NCI-H1105 (cell line): Measurements from ENCODE around the gene ACAD9.
A peak's percentile ranks its signal among the peaks of the same experiment; 100 is the strongest.
"Not testable (repeated sequence)": the region's sequence is repeated elsewhere in the genome, so short reads cannot be mapped to it uniquely, and the experiment has no call there.

Source experiments
- DNase-seq: peaks from one replicate; lab custom pipeline; 2025; lab: John Stamatoyannopoulos, UW

Gene ACAD9

DNA sequence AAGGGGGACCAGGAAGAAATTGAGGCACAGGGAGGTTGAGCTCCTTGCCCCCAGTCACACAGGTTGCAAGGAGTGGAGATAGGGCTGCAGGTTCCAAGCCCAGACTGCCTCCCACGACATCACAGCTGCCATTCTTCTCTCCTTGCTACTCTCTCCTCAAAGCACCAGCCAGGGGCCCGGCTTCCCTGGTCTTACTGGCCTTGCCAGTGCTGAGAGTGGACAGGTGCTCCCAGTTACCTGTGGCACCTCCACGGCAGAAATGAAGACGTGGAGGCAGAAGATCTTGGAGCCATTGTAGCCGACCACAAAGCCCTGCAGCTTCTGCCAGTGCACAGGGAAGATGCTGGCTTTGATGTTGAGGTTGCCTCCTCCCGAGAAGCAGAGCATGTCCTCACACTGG is 17.9 kb upstream of the ACAD9 start:
- DNase-seq: no peak

DNA sequence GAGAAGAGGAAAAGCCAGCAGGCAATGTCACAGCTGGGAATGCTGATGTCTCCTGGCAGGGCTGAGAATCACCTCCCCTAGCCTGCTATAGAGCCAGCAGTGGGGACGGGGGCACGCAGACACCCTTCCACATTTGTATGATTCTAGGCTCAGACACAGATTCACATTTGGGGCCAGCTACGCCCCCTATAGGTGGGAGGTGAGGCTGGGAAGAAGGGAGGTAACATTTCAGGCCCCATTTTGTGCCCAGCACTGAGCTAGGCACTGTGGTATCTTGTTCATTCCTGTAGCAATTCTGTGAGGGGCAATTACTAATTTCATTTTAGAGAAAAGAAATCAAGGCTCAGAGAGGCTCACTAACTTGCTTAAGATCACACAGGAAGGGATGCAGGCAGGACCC is 15.9 kb upstream of the ACAD9 start:
- no peak for DNase-seq

- no peak for DNase-seq
These were observed 15.0 kb upstream of the ACAD9 start for GRCh38 chr3:128864351-128864811.

GRCh38 chr3:128864849-128865804 is 14.3 kb upstream of the ACAD9 start:
- DNase-seq: not testable (repeated sequence)

GRCh38 chr3:128867200-128868125 is 12.0 kb upstream of the ACAD9 start:
- DNase-seq: no peak

DNA sequence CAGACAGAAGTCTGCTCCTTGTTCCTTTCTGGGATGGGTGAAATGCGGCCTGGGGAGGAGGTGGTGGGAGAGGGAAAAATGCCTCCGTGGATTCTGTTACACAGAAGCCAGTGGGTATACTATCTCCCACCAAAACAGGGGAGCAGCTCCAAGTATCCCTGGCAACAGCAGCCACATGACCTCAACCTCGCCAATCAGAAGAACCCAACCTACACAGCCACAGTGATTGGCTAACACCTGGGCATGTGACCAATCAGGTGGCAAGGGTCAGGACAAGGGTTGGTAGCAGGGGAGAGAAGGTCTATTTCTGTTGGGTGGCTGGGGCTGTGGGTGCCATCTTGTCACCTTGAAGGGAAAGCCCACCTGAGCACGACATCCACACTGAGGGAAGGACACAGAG is 9.1 kb upstream of the ACAD9 start:
- DNase-seq: no peak

DNA sequence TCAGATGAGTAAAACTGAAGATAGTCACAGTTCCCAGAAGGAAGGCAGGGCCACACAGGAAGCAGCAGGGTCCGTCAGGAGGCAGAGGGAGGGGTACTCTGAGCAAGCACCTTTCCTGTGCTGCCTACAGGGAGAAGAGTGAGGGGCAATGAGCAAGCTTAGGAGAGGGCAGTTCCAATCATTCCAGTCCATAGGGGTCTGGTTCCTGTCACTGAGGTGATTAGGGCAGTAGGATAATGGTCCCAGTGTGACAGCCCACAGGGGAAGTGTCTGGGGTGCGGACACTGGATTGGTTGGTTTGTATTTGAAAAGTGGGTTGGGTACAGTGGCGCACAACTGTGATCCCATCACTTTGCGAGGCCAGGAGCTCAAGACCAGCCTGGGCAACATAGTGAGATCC is 7.1 kb upstream of the ACAD9 start:
- DNase-seq: no peak

DNA sequence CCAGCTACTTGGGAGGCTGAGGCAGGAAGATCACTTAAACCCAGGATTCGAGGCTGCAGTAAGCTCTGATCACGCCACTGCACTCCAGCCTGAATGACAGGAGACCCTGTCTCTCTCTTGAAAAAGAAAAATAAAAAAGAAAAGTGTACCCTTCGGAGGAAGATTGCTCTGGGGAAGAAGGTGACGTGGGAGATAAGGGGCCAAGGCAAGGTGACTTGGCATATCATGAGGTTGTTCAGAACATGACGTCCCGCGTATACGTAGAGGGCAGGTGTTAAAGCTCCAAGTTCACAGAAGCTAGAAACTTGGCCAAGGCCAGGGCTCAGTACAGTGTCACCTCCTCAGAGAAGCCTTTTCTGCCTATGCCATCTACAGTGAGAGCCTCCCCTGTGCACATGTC is 6.7 kb upstream of the ACAD9 start:
- no peak for DNase-seq

GRCh38 chr3:128873244-128874022 is 6.0 kb upstream of the ACAD9 start:
- no peak for DNase-seq

DNA sequence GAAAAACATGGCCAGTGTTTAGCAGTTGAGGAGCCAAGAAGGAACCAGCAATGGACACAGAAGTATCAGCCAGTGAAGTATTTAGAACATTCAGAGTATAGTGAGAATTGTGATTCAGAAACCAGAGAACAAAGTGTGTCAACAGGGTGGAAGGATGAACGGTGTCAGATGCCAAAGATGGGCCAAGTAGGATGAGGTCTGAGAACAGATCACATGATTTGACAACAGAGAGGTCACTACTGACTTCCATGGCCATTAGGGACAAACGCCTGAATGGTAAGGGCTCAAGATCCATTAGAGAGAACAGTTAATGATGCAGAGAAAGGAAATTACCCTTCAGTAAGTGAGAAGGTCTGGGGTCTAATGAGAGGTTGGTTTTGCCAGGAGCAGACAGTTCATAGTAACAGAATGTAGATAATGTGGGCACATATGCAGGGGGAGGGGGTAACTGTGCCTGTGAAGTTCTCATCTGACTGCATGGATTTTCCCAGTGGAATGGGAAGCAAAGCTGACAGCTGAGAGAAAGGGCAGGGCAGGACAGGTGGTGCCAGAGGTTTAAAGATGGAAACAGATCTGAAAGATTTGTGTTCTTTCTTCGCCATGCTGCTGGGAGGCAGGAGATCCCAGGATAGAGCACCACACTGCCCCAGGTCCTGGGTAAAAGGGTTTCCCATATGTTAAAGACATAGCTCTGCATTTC is 4.8 kb upstream of the ACAD9 start:
- DNase-seq: no peak

- DNase-seq: peak; percentile 15
These were observed 3.8 kb upstream of the ACAD9 start for GRCh38 chr3:128875556-128876120.

DNA sequence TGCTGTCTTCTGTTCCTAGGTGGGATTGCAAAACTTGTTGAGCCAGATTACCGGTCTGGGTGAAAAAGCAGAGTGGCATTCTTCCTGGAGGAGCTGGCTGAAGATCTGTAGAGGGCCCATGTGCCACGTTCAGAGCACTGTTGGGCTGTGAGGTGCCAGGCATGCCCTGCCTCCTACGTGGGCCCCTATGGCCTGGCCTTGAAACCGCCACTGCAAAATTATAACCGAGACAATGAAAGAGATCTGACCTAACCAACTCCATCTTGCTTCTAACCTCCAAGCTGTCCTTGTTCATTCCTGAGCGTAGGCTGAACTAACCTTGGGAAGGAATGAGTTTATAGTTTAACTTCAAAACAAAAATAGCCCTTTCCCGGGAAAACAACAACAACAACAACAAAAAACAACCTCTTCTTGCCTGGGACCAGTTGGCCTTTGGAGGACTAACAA is 1.4 kb upstream of the ACAD9 start:
- no peak for DNase-seq

GRCh38 chr3:128878556-128879124 is 780 bp upstream of the ACAD9 start:
- no peak for DNase-seq

DNA sequence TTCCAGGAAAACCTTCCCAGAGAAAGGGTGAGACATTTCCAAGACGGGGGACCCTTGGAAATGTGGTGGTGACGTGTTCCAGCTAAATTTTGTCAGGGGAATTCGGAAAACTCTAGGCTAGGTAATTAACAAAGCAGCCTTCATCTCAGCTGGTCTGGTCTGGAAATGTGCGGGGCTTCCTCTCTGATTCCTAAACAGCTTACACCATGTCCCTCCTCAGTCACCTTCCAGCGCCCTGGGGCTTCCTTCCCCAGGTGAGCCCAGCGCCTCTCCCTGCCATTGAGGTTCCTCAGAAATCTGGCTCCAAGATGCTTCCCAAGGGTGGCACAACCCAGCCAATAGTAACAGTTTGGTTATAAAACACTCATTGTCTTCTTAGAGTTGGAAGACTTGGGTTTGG is 571 bp downstream of the ACAD9 start:
- no peak for DNase-seq

DNA sequence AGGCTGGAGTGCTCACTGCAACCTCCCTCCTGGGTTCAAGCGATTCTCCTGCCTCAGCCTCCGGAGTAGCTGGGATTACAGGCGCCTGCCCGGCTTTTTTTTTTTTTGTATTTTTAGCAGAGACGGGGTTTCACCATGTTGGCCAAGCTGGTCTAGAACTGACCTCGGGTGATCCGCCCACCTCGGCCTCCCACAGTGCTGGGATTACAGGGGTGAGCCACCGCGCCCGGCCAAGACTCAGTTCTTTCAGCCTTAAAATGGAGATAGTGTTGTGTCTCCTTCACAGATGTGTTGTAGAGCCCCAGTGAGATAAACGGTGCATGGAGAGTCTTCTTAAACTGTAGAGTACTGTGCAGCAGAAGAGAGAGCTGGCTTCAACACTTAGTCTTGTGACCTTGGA is 1.0 kb downstream of the ACAD9 start:
- not testable (repeated sequence) for DNase-seq

DNA sequence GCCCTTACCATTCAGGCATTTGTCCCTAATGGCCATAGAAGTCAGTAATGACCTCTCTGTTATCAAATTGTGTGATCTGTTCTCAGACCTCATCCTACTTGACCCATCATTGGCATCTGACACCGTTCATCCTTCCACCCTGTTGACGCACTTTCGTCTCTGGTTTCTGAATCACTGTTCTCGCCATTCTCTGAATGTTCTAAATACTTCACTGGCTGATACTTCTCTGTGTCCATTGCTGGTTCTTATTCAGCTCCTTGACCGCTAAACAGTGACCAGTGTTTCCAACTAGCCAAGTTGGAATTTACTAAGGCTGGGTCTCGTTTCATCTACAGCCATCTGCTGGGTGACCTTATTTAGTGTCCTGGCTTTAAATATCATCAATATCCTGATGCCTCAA is 2.2 kb downstream of the ACAD9 start:
- no peak for DNase-seq

- DNase-seq: no peak
These were observed 3.3 kb downstream of the ACAD9 start for GRCh38 chr3:128882719-128883118.

- DNase-seq: no peak
These were observed 5.6 kb downstream of the ACAD9 start for GRCh38 chr3:128884992-128885391.

- no peak for DNase-seq
These were observed 9.9 kb downstream of the ACAD9 start for GRCh38 chr3:128889139-128889894.
